K562 (cell line): ENCODE data around the gene CACNG5. TPM values are rescaled to one million over a fixed set of nuclear protein-coding genes. Genes with fewer than 3 reads are reported as not detected.
A peak's percentile ranks its signal among the peaks of the same experiment; 100 is the strongest.

Source experiments
- ATAC-seq: fragments of 200-7000 bp; cut with Tn5 transposase; 3 replicates; pipeline ENCODE4 v1.9.1; 2020; ENCODE audit warnings: moderate library complexity
- Bru-seq: library from RNA; stranded (reverse); fragments of 400-500 nt; gene quantifications from one replicate; lab custom pipeline; 2021; lab: Mats Ljungman, UMichigan
- BruChase-seq, 2 experiments: library from RNA; stranded (reverse); fragments of 400-500 nt; gene quantifications; one replicate each; lab custom pipeline; 2021; lab: Mats Ljungman, UMichigan
- BruUV-seq: library from RNA; stranded (reverse); fragments of 400-500 nt; replicated peaks from 2 replicates; lab custom pipeline; 2021; lab: Mats Ljungman, UMichigan
- CTCF ChIA-PET: fragments of 300-600 bp; formaldehyde crosslinking; extraction: SDS; loops from one replicate; lab custom pipeline; 2021; ENCODE audit warnings: low intra/inter-chr PET ratio; lab: Yijun Ruan, JAX
- POLR2A ChIA-PET: fragments of 300-600, 350-650 bp; sonication (Branson Sonifier 250); formaldehyde crosslinking; extraction: SDS; loops from one replicate; lab custom pipeline; 2021; ENCODE audit warnings: antibody characterized with exemption, inconsistent platforms; lab: Yijun Ruan, JAX
- DNase-seq, 4 experiments: peaks; one replicate each; pipeline versions ENCODE4 v3.0.0 to v3.0.0-alpha.2; 2011 to 2018; ENCODE audit warnings: low spot score in 3 of 4, mixed read lengths in 3 of 4; ENCODE audit errors: extremely low read depth in 1 of 4
- FAIRE-seq: peaks from 2 replicates; lab custom pipeline; 2011; peaks lifted over from hg19 to GRCh38; lab: Jason Lieb, UNC
- H2AFZ ChIP-seq: 2 replicates; pipeline ENCODE4 v1.6.0; 2011; ENCODE audit warnings: low read depth, low read length, control low read depth, inconsistent platforms
- H3K27ac ChIP-seq: fragments of 200-600 bp; 3 replicates; pipeline ENCODE4 v1.8.0; 2011; ENCODE audit warnings: low read depth, mild to moderate bottlenecking, control low read depth, inconsistent platforms, low read length, moderate library complexity, mixed read lengths; ENCODE audit errors: extremely low read depth
- H3K27me3 ChIP-seq, 2 experiments: fragments of 300-600 bp in 1 of 2; 2 replicates in 1 of 2; 3 replicates in 1 of 2; pipeline versions ENCODE4 v1.6.0 to v1.8.0; 2011; ENCODE audit warnings: inconsistent platforms in 2 of 2, low read length in 2 of 2, mild to moderate bottlenecking in 1 of 2, mixed read lengths in 1 of 2, moderate library complexity in 1 of 2; ENCODE audit not compliant: control insufficient read depth in 2 of 2, insufficient read depth in 2 of 2
- H3K36me3 ChIP-seq: fragments of 300-600 bp; 3 replicates; pipeline ENCODE4 v1.8.0; 2011; ENCODE audit warnings: mild to moderate bottlenecking, low read length, inconsistent platforms; ENCODE audit not compliant: control insufficient read depth, insufficient read depth
- H3K4me1 ChIP-seq, 2 experiments: fragments of 200-600 bp in 1 of 2; replicated peaks in 1 of 2; 2 replicates in 1 of 2; 3 replicates in 1 of 2; pipeline versions ENCODE4 v1.5.1 to v1.8.0; 2011; ENCODE audit warnings: inconsistent platforms in 2 of 2, low read length in 2 of 2, mild to moderate bottlenecking in 1 of 2, mixed read lengths in 1 of 2, moderate library complexity in 1 of 2; ENCODE audit not compliant: control insufficient read depth in 2 of 2, insufficient read depth in 2 of 2
- H3K4me2 ChIP-seq: 2 replicates; pipeline ENCODE4 v1.6.1; 2011; ENCODE audit warnings: low read length, control low read depth, inconsistent platforms, mixed read lengths; ENCODE audit not compliant: insufficient read depth
- H3K4me3 ChIP-seq: fragments of 200-600 bp; sonication (generic), shearing (Covaris generic); 2 replicates; pipeline ENCODE4 v1.5.1; 2016; ENCODE audit warnings: control low read depth, inconsistent platforms
- H3K79me2 ChIP-seq: fragments of 200-600 bp; 3 replicates; pipeline ENCODE4 v1.8.0; 2011; ENCODE audit warnings: low read length, inconsistent platforms; ENCODE audit not compliant: control insufficient read depth, insufficient read depth
- H3K9ac ChIP-seq, 2 experiments: 2 replicates each; pipeline versions ENCODE4 v1.6.0 to v1.6.1; 2011; ENCODE audit warnings: low read depth in 2 of 2, low read length in 2 of 2, control low read depth in 1 of 2, inconsistent platforms in 1 of 2, mild to moderate bottlenecking in 1 of 2, mixed read lengths in 1 of 2; ENCODE audit not compliant: insufficient read depth in 1 of 2
- H3K9me1 ChIP-seq: one replicate; pipeline ENCODE4 v1.6.0; 2011; ENCODE audit warnings: inconsistent platforms, mild to moderate bottlenecking, low read length, moderate library complexity; ENCODE audit not compliant: control insufficient read depth, insufficient read depth
- H3K9me3 ChIP-seq: replicated peaks from 2 replicates; pipeline ENCODE4 v1.5.1; 2011; ENCODE audit warnings: low read depth, low read length, inconsistent platforms; ENCODE audit not compliant: control insufficient read depth, insufficient read depth
- H4K20me1 ChIP-seq: replicated peaks from 2 replicates; pipeline ENCODE4 v1.6.1; 2011; ENCODE audit warnings: low read length, inconsistent platforms, mixed read lengths; ENCODE audit not compliant: control insufficient read depth, insufficient read depth
- AFF4 ChIP-seq: sonication (generic); formaldehyde crosslinking; IDR thresholded peaks from 2 replicates; pipeline ENCODE4 v1.8.0; 2023; ENCODE audit warnings: mild to moderate bottlenecking, missing genetic modification reagents
- BCOR ChIP-seq: fragments of 450-650 bp; IDR thresholded peaks from 2 replicates; pipeline ENCODE4 v1.6.1; 2016
- CREB3L1 ChIP-seq: fragments of 450-650 bp; IDR thresholded peaks from 2 replicates; pipeline ENCODE4 v1.6.1; 2014; ENCODE audit warnings: low read depth, mild to moderate bottlenecking, moderate library complexity, borderline replicate concordance
- KLF13 ChIP-seq: fragments of 450-650 bp; IDR thresholded peaks from 2 replicates; pipeline ENCODE4 v1.6.1; 2016; ENCODE audit warnings: missing genetic modification characterization, low read depth, mild to moderate bottlenecking, missing compliant biosample characterization, moderate library complexity, borderline replicate concordance
- LCOR ChIP-seq: sonication (generic); formaldehyde crosslinking; IDR thresholded peaks from 2 replicates; pipeline ENCODE4 v1.8.0; 2022; ENCODE audit warnings: mild to moderate bottlenecking, missing genetic modification reagents
- ZC3H4 ChIP-seq: sonication (generic); formaldehyde crosslinking; IDR thresholded peaks from 2 replicates; pipeline ENCODE4 v1.9.0; 2021; ENCODE audit warnings: missing genetic modification reagents, borderline replicate concordance
- ZFP1 ChIP-seq: fragments of 450-650 bp; formaldehyde crosslinking; IDR thresholded peaks from 2 replicates; pipeline ENCODE4 v1.4.0; 2020; ENCODE audit warnings: mild to moderate bottlenecking, mixed read lengths
- ZMIZ1 ChIP-seq, 2 experiments: fragments of 150-350 bp in 1 of 2; IDR thresholded peaks; 2 replicates each; pipeline ENCODE4 v1.6.1; 2012 to 2016; ENCODE audit warnings: low read depth in 2 of 2, low read length in 2 of 2, mild to moderate bottlenecking in 1 of 2, moderate library complexity in 1 of 2
- whole genome bisulfite sequencing: fragments of 100-300 bp; shearing (Covaris generic); methylation state at CpG from one replicate; pipeline ENCODE4 v1.1.6; 2016; ENCODE audit warnings: low coverage, mixed read lengths; ENCODE audit not compliant: insufficient coverage; ENCODE audit errors: missing lambda C conversion rate; 5-methylcytosine and 5-hydroxymethylcytosine counted together
- in situ Hi-C: fragments of 300-500 bp; cut with MboI; formaldehyde crosslinking; loops from 4 replicates; pipeline ENCODE4 v1.15.0; 2018; ENCODE audit warnings: inconsistent platforms, mixed read lengths
- intact Hi-C: fragments of 100-400 bp; cut with micrococcal nuclease; formaldehyde crosslinking; loops from 2 replicates; pipeline ENCODE4 v1.14.2; 2022
- long read RNA-seq, 3 experiments: library from polyadenylated mRNA in 2 of 3; library from RNA in 1 of 3; unstranded in 2 of 3; stranded (forward) in 1 of 3; transcript quantifications; one replicate each; pipeline ENCODE4 v2.0.0, GENCODE V29; 2019 to 2022
- polyA minus RNA-seq, 3 experiments: library from RNA; depleted of rRNA, polyadenylated mRNA; stranded (reverse); fragments of >200 nt; gene quantifications; 2 replicates each; pipeline ENCODE4 v1.2.3, GENCODE V29; 2011
- polyA plus RNA-seq, 8 experiments: library from polyadenylated mRNA; depleted of rRNA in 4 of 8; stranded (reverse) in 5 of 8; unstranded in 3 of 8; fragments of >200 nt; fragmentation: Nextera tagmentation in 2 of 8; fragmentation: Illumina TruSeq in 1 of 8; extraction: Ambion mirVana in 2 of 8; extraction: Trizol in 1 of 8; gene quantifications; 2 replicates each; pipeline versions ENCODE4 v1.2.1 to v1.2.3, GENCODE V29; 2011 to 2014; ENCODE audit warnings: inconsistent platforms in 1 of 8, missing spikeins in 1 of 8
- total RNA-seq, 7 experiments: library from RNA; depleted of rRNA in 6 of 7; stranded (reverse); fragments of >200 nt in 6 of 7; fragmentation: Illumina TruSeq in 2 of 7; extraction: Trizol in 2 of 7; gene quantifications; 2 replicates each; pipeline versions ENCODE4 v1.2.1 to v1.2.3, GENCODE V29; 2011 to 2021; ENCODE audit warnings: low replicate concordance in 1 of 7

CACNG5 gene
- total RNA-seq (2011; cell fraction: chromatin; rRNA removed; ENCODE audit: low replicate concordance): not detected in 2 replicates
- total RNA-seq (2011; cell fraction: nucleolus; rRNA removed): not detected in 2 replicates
- total RNA-seq (2011; cell fraction: nucleoplasm; rRNA removed): not detected in 2 replicates
- total RNA-seq (2014; rRNA removed) (not detected in 2 replicates), total RNA-seq (2014; rRNA removed; fragmentation: Illumina TruSeq; extraction: Trizol) (not detected in 2 replicates), total RNA-seq (2015; rRNA removed; fragmentation: Illumina TruSeq; extraction: Trizol) (not detected in 2 replicates), total RNA-seq (2021) (not detected in 2 replicates), polyA plus RNA-seq (2011; rRNA removed) (not detected in 2 replicates), polyA plus RNA-seq (2014; fragmentation: Illumina TruSeq; extraction: Trizol) (not detected in 2 replicates), polyA plus RNA-seq (2014; fragmentation: Nextera tagmentation; extraction: Ambion mirVana) (not detected), polyA plus RNA-seq (2014; rRNA removed) (not detected in 2 replicates), polyA minus RNA-seq (2011; rRNA and poly(A)+ RNA removed) (not detected in 2 replicates), Bru-seq, nascent RNA (percentile 4 among the genes with signal in this experiment), BruChase-seq, experiment 1, labeled RNA remaining after a 2-hour chase (not detected), BruChase-seq, experiment 2, labeled RNA remaining after a 6-hour chase (percentile 2 among the genes with signal in this experiment)
- polyA plus RNA-seq (2011; cell fraction: cytosol; rRNA removed): not detected in 2 replicates
- polyA plus RNA-seq (2011; cell fraction: nucleus; rRNA removed): not detected in 2 replicates
- polyA plus RNA-seq (2012): not detected in 2 replicates
- polyA minus RNA-seq (2011; cell fraction: cytosol; rRNA and poly(A)+ RNA removed): not detected in 2 replicates
- not detected in 2 replicates for polyA minus RNA-seq (2011; cell fraction: nucleus; rRNA and poly(A)+ RNA removed)
- long read RNA-seq, experiment 1: 0 reads
- long read RNA-seq, experiment 2: 0 reads
- long read RNA-seq, experiment 3: 0 reads

- H3K27me3 ChIP-seq: peaks cover 15 to 75% of the 10 kb centered on the region in 2 experiments
- 11% methylated on average over 27 of the region's 57 CpGs for WGBS
- TF ChIP-seq CREB3L1 (no peak), ZMIZ1 (IDR thresholded peaks at IDR 0.05; ENCODE audit: low read depth in 2 of 2, low read length in 2 of 2) (no peak), LCOR (CRISPR knock-in tag) (no peak), KLF13 (tag) (no peak), ZC3H4 (CRISPR knock-in tag) (no peak), ZFP1 (CRISPR knock-in tag) (no peak), AFF4 (CRISPR knock-in tag) (no peak), BCOR (no peak)
Measured at GRCh38 chr17:66834919-66835454, at the start of gene CACNG5. CACNG5 (plus strand) TSS chr17:66835117; CDS start chr17:66877333, 42,216 bp downstream.

More at GRCh38 chr17:66834919-66835454, at the start of gene CACNG5:
- no peaks in the 10 kb centered on the region for H3K9me3 ChIP-seq
- BruUV-seq: no TSS peak
- in situ Hi-C loops (no loop called here), intact Hi-C loops (no loop called here)
- H3K4me1 ChIP-seq: peaks cover 0 to 9% of the 10 kb centered on the region in 2 experiments; a peak in 2 of 5 replicates
- DNase-seq (peak; percentile 24 to 93 (median 84)), FAIRE-seq (no peak), ATAC-seq (peak; percentile 87)
- ChIA-PET CTCF (no interaction called here), POLR2A (interaction anchor here (1.2 kb wide), 1 partner anchor 9 kb away, joined by 3 read pairs; no protein-coding TSS in a partner anchor)
- no peaks in the 10 kb centered on the region for H3K36me3 ChIP-seq
- no peaks in the 10 kb centered on the region for H3K79me2 ChIP-seq
- no peak within 1 kb of the TSS for H3K4me3 ChIP-seq
- H4K20me1 ChIP-seq: peaks cover 28% of the 10 kb centered on the region
- H3K9ac ChIP-seq: no peak within 1 kb of the TSS
- H3K9me1 ChIP-seq: no peaks in the 10 kb centered on the region
- H3K4me2 ChIP-seq: no peak within 1 kb of the TSS
- no peak within 1 kb of the TSS for H2AFZ ChIP-seq
- H3K27ac ChIP-seq: no peak within 1 kb of the TSS
